Mesenteric fat pad (tissue), 1 donor: ENCODE data around the gene ARHGEF12. TPM values are rescaled to one million over a fixed set of nuclear protein-coding genes. Genes with fewer than 3 reads are reported as not detected.

Experiments
- DNase-seq: peaks from one replicate; pipeline ENCODE4 v3.0.0-alpha.2; 2020; ENCODE audit warnings: low spot score
- total RNA-seq: library from RNA; stranded (reverse); fragmentation: NEBNext Ultra II Directional; extraction: Animal tissue kit (Norgen Biotek cat#: 25700); gene quantifications from one replicate; pipeline ENCODE4 v1.2.1, GENCODE V29; 2021
- donor health status: DM: yes; HTN: yes; CAD: no.

ARHGEF12 gene
- total RNA-seq, 1 donor from 2014 or later = 75.5 TPM

DNA sequence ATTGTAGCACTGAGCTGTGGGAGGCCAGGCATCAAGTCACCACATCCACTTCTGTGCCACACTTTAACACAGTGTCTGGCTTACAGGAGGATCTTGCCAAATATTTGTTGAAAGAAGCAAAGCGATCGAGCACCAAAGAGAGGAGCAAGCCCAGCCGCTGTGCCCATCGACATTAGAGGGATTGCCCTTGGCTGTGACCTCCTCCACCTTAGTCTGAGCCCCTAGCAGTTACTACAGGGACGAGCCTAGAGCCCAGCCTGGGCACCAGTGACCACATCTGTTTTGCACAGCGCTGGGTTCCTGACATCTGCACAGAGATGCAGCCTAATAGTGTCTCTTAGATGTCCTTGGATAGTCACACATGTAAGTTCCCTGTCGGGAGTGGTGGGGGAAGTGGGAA lies 193.0 kb downstream of the ARHGEF12 start:
- no peak for DNase-seq

DNA sequence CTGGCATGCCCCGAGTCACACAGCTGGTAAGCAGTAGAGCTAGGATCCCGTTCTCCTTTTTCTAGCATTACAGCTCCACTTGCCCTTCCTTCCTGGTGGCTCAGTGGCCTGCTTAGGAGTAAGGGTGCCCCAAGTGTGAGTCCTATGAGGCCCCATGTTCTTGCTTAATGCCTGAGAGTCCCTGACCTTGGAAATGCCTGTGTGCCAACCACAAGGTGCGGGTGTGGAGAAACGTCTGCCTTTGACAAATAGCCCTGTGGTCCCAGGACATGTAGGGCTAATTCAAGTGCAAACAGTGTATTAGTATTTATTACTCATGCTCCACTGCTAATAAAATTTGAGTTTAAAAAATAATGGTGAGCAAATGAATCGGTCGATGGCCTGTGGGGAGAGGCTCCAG lies 193.7 kb downstream of the ARHGEF12 start:
- no peak for DNase-seq

GRCh38 chr11:120532082-120532831 lies 196.0 kb downstream of the ARHGEF12 start:
- DNase-seq = no peak

- no peak for DNase-seq
These were observed 196.6 kb downstream of the ARHGEF12 start for GRCh38 chr11:120532832-120533196.

DNA sequence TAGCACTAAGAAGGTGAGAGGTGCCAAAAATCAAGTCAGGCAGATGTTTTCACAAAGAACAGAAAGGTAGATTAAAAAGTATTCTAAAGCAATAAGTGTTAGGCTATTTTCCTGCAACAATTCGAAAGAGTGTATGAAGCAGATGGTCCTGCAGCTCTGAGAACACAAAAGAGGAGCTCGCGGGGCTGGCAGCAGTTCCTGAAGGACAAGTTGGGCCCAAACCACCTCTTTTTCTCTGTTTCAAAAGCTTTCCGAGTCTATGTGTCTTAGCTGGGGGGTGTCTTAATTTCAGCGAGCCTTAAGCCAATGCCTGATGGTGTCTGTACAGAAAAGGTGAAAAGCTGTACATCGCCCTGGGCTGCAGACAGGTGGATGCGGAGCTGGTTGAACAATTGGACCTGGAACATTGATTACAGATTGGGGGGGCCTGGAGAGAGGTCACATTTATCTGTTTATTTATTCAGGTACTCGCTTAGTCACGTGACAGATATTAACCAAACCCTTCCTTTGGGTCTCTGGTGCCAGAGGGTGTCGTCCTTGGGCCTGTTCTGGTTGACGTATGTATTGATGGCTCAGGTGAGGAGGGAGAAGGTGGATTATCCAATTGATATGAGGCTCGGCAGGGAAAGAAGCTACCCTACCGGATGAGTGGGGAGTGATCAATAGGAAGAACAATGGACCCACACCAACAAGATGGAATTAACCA lies 200.0 kb downstream of the ARHGEF12 start:
- no peak for DNase-seq

DNA sequence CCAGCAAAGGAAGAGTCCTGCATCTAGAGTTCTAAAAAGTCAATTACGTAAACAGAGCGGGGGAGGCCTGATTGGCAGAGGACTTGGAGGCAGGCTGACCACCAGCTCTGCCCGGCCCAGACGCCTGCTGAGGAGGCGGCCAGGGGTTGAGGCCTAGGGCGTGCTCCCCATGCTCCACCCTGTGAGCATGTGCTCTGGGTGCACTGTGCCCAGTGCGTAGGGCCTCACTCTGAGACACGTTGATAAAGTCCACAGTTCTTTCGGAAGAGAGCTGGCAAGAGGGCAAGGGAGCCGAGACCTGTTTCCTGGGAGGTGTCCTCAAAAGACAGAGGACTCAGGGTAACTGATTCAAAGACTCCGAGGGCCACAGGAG lies 200.6 kb downstream of the ARHGEF12 start:
- no peak for DNase-seq

GRCh38 chr11:120537996-120538395 lies 201.8 kb downstream of the ARHGEF12 start:
- DNase-seq = no peak

- DNase-seq = no peak
These were observed 202.5 kb downstream of the ARHGEF12 start for GRCh38 chr11:120538707-120539106.

Other genes starting within 250 kb of the ARHGEF12 start
- gene TRIM29, start 198.3 kb upstream of the ARHGEF12 start, total RNA-seq = 1.3 TPM
- gene OAF, start 125.4 kb upstream of the ARHGEF12 start, total RNA-seq = 68.4 TPM
- gene POU2F3, start 96.3 kb upstream of the ARHGEF12 start, total RNA-seq = 0.19 TPM
- 2.2 TPM for gene TLCD5, start 11.1 kb upstream of the ARHGEF12 start, total RNA-seq
- 0.10 TPM for gene GRIK4, start 175.3 kb downstream of the ARHGEF12 start, total RNA-seq